B cell (primary cell): ENCODE data around the gene TMEM43. TPM values are rescaled to one million over a fixed set of nuclear protein-coding genes. Genes with fewer than 3 reads are reported as not detected.

Source experiments
- ATAC-seq: fragments of 200-7000 bp; cut with Tn5 transposase; one replicate; pipeline ENCODE4 v1.10.0; 2021; ENCODE audit warnings: low read depth, mild to moderate bottlenecking, moderate number of reproducible peaks, moderate library complexity
- CTCF ChIA-PET: fragments of 350-600 bp; sonication (Branson Sonifier 250); formaldehyde crosslinking; loops from one replicate; lab custom pipeline; 2021; ENCODE audit warnings: antibody characterized with exemption, inconsistent platforms; lab: Charles Lee
- POLR2A ChIA-PET: fragments of 350-600 bp; sonication (Branson Sonifier 250); formaldehyde crosslinking; loops from one replicate; lab custom pipeline; 2021; ENCODE audit warnings: antibody characterized with exemption; lab: Charles Lee
- DNase-seq: peaks from one replicate; pipeline ENCODE4 v3.0.0; 2013
- H2AFZ ChIP-seq: 2 replicates; pipeline ENCODE4 v1.6.1; 2012; ENCODE audit warnings: mild to moderate bottlenecking, low read depth, low read length; ENCODE audit not compliant: insufficient read depth, poor library complexity, severe bottlenecking
- H3K27ac ChIP-seq, 2 donors: 1 replicate in 1 of 2; 2 replicates in 1 of 2; pipeline ENCODE4 v1.5.1; 2012 to 2013; ENCODE audit warnings: low read length in 2 of 2, mild to moderate bottlenecking in 2 of 2, moderate library complexity in 1 of 2
- H3K27me3 ChIP-seq, 4 experiments: fragments of 200-600 bp in 1 of 4; sonication (generic) in 1 of 4; replicated peaks in 1 of 4; 1 replicate in 2 of 4; 2 replicates in 2 of 4; pipeline versions ENCODE4 v1.6.1 to v1.7.0; 2013 to 2016; ENCODE audit warnings: low read length in 3 of 4, mild to moderate bottlenecking in 2 of 4, mixed read lengths in 1 of 4, moderate library complexity in 1 of 4; ENCODE audit not compliant: insufficient read depth in 4 of 4, control insufficient read depth in 3 of 4; ENCODE audit errors: control extremely low read depth in 1 of 4
- H3K36me3 ChIP-seq, 2 experiments: replicated peaks in 1 of 2; 1 replicate in 1 of 2; 2 replicates in 1 of 2; pipeline versions ENCODE4 v1.6.1 to v1.7.1; 2013; ENCODE audit warnings: low read length in 1 of 2; ENCODE audit not compliant: insufficient read depth in 2 of 2, control insufficient read depth in 1 of 2; ENCODE audit errors: control extremely low read depth in 1 of 2, extremely low read depth in 1 of 2
- H3K4me1 ChIP-seq, 2 donors: fragments of 200-600 bp in 1 of 2; sonication (generic) in 1 of 2; 1 replicate in 1 of 2; 2 replicates in 1 of 2; pipeline versions ENCODE4 v1.5.1 to v1.6.1; 2013 to 2017; ENCODE audit warnings: low read length in 2 of 2; ENCODE audit not compliant: control insufficient read depth in 2 of 2, insufficient read depth in 2 of 2
- H3K4me2 ChIP-seq: replicated peaks from 2 replicates; pipeline ENCODE3; 2012; ENCODE audit warnings: mild to moderate bottlenecking, low read depth, low read length; ENCODE audit not compliant: poor library complexity, severe bottlenecking
- H3K4me3 ChIP-seq, 5 experiments: fragments of 200-600 bp in 1 of 5; sonication (generic) in 1 of 5; 1 replicate in 3 of 5; 2 replicates in 2 of 5; pipeline versions ENCODE4 v1.5.1 to v1.7.0; 2011 to 2016; ENCODE audit warnings: low read length in 4 of 5, mild to moderate bottlenecking in 4 of 5, low read depth in 2 of 5, control low read depth in 1 of 5, moderate library complexity in 1 of 5; ENCODE audit not compliant: insufficient read depth in 1 of 5; ENCODE audit errors: control extremely low read depth in 1 of 5, extremely low read depth in 1 of 5
- H3K79me2 ChIP-seq: fragments of 200-600 bp; sonication (generic); one replicate; pipeline ENCODE4 v1.6.0; 2016; ENCODE audit warnings: low read length; ENCODE audit not compliant: control insufficient read depth, insufficient read depth
- H3K9ac ChIP-seq: fragments of 200-600 bp; sonication (generic); 2 replicates; pipeline ENCODE4 v1.6.1; 2017; ENCODE audit warnings: mild to moderate bottlenecking, low read length, moderate library complexity
- H3K9me3 ChIP-seq, 3 donors: one replicate each; pipeline versions ENCODE4 v1.6.1 to v1.7.1; 2013; ENCODE audit warnings: low read length in 2 of 3; ENCODE audit not compliant: control insufficient read depth in 2 of 3, insufficient read depth in 1 of 3; ENCODE audit errors: control extremely low read depth in 1 of 3
- H4K20me1 ChIP-seq: 2 replicates; pipeline ENCODE4 v1.6.0; 2012; ENCODE audit warnings: mild to moderate bottlenecking, low read length; ENCODE audit not compliant: insufficient read depth, control insufficient read depth, poor library complexity, severe bottlenecking
- H3K27ac Mint-ChIP-seq: one replicate; pipeline ENCODE4 v1.8.0; 2021; ENCODE audit warnings: mixed read lengths
- H3K27me3 Mint-ChIP-seq: one replicate; pipeline ENCODE4 v1.8.0; 2021; ENCODE audit warnings: mixed read lengths
- H3K4me1 Mint-ChIP-seq: one replicate; pipeline ENCODE4 v1.8.0; 2021; ENCODE audit warnings: mixed read lengths
- H3K4me3 Mint-ChIP-seq: one replicate; pipeline ENCODE4 v1.8.0; 2021; ENCODE audit warnings: mixed read lengths
- H3K9me3 Mint-ChIP-seq: one replicate; pipeline ENCODE4 v1.8.0; 2022; ENCODE audit warnings: mixed read lengths; ENCODE audit not compliant: insufficient read depth
- EZH2 ChIP-seq: IDR thresholded peaks from 2 replicates; pipeline ENCODE4 v1.6.1; 2012; ENCODE audit warnings: borderline replicate concordance, low read depth, mild to moderate bottlenecking, moderate library complexity, low read length; ENCODE audit not compliant: insufficient read depth, poor library complexity, severe bottlenecking
- WGBS: methylation state at CpG from one replicate; pipeline ENCODE4 v1.1.5; 2013; ENCODE audit warnings: missing lambda C conversion rate; ENCODE audit not compliant: insufficient coverage; 5-methylcytosine and 5-hydroxymethylcytosine counted together
- intact Hi-C: fragments of 100-400 bp; cut with micrococcal nuclease; formaldehyde crosslinking; loops from one replicate; pipeline ENCODE4 v1.10.0; 2022
- polyA plus RNA-seq: library from polyadenylated mRNA; depleted of rRNA; stranded (reverse); fragments of >200 nt; gene quantifications from 2 replicates; pipeline ENCODE4 v1.2.3, GENCODE V29; 2012
- total RNA-seq, 2 donors: library from RNA; stranded (reverse); fragments of 120-200 nt in 1 of 2; gene quantifications; 1 replicate in 1 of 2; 2 replicates in 1 of 2; pipeline versions ENCODE4 v1.2.3 to v1.2.4, GENCODE V29; 2013 to 2022
- TF ChIP-seq, protein P1 (sequence below): fragments of 200-600 bp; IDR thresholded peaks from one replicate; pipeline ENCODE4 v1.8.0; 2022; ENCODE audit warnings: antibody characterized with exemption, mild to moderate bottlenecking

The TMEM43 gene
- total and polyA plus RNA-seq, 2 donors (not counting 1 experiment from before 2014, with no cell fraction given): 29.5 to 37.6 TPM

DNA sequence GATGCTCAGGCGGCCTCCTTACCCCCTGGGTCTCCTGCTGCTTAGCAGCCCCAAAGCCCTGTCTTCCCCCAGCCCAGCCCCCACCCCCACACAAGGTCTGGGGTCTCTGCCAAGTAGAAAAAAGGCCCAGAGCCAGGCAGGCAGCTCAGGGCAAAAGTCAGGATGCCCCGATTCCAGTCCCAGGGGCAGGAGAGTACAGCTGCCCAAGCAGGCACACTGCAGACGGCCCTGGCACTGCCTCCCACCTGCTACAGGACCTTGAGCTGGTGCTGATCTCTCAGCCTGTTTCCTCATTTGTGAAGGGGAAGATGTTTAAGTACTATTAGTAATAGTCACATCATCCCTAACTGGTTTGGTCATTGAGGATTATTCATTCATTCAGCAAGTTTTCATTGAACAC, 12.6 kb downstream of the TMEM43 start:
- Histone ChIP-seq H3K4me1 (no peaks in the 10 kb centered on the region), H3K4me3 (no peak overlapping the region), H2AFZ (no peak overlapping the region), H4K20me1 (no peaks in the 10 kb centered on the region), H3K4me2 (no peak overlapping the region), H3K27me3 (no peaks in the 10 kb centered on the region), H3K9me3 (no peaks in the 10 kb centered on the region), H3K27ac (no peak overlapping the region), H3K9ac (no peak overlapping the region), H3K79me2 (no peaks in the 10 kb centered on the region), H3K36me3 (peaks cover 0 to 65% of the 10 kb centered on the region in 2 experiments)
- no peak for DNase-seq
- H3K4me1 Mint-ChIP-seq: no peaks in the 10 kb centered on the region
- CTCF ChIA-PET: no interaction called here
- intact Hi-C loops: no loop called here
- H3K4me3 Mint-ChIP-seq: no peak overlapping the region
- ATAC-seq: no peak
- 95% methylated on average over 2 of the region's 3 CpGs for WGBS
- POLR2A ChIA-PET: no interaction called here
- no peaks in the 10 kb centered on the region for H3K27me3 Mint-ChIP-seq
- no peak for TF ChIP-seq EZH2
- TF ChIP-seq, protein P1, sequence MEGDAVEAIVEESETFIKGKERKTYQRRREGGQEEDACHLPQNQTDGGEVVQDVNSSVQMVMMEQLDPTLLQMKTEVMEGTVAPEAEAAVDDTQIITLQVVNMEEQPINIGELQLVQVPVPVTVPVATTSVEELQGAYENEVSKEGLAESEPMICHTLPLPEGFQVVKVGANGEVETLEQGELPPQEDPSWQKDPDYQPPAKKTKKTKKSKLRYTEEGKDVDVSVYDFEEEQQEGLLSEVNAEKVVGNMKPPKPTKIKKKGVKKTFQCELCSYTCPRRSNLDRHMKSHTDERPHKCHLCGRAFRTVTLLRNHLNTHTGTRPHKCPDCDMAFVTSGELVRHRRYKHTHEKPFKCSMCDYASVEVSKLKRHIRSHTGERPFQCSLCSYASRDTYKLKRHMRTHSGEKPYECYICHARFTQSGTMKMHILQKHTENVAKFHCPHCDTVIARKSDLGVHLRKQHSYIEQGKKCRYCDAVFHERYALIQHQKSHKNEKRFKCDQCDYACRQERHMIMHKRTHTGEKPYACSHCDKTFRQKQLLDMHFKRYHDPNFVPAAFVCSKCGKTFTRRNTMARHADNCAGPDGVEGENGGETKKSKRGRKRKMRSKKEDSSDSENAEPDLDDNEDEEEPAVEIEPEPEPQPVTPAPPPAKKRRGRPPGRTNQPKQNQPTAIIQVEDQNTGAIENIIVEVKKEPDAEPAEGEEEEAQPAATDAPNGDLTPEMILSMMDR: no peak
- H3K27ac Mint-ChIP-seq: no peak overlapping the region
- H3K9me3 Mint-ChIP-seq: no peaks in the 10 kb centered on the region

DNA sequence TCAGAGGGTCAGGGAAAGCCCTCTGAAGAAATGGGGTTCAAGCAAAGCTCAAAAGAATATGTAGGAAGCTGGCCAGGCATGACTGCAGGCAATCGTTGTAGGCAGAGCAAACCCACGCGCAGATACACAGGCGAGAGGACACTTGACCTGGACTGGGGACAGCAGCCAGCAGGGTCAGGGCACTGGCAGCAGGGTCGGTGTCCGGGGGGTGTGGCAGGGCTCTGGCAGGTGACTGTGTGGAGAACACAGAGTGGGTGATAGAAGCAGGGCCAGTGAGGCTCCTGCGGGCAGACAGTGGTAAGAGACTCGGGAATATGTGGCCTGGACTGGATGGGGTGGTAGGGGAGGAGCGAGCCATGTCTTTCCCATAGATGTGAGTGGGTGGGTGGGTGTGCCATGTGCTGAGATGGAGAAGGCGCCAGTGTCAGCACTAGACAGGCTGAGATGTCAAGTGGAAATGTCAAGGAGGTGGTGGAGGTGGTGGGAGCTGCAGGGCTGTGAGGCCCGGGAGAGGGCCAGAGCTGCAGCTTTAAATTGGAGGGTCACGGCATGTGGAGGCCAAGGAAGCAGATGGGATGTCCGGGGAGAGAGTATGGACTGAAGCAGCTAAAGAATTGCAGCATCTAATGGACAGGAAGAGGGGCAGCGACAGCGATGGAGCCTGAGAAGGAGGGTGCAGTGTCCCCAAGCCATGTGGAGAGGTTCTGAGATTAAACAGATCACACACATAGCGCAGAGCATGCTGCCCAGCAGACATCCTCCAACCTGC, 13.4 kb downstream of the TMEM43 start:
- no peak overlapping the region for H2AFZ ChIP-seq
- no peaks in the 10 kb centered on the region for H3K27me3 ChIP-seq
- ChIA-PET CTCF (no interaction called here), POLR2A (no interaction called here)
- no peak overlapping the region for H3K27ac ChIP-seq
- no peak overlapping the region for H3K4me3 Mint-ChIP-seq
- peaks cover 0 to 60% of the 10 kb centered on the region in 2 experiments for H3K36me3 ChIP-seq
- no peaks in the 10 kb centered on the region for H3K4me1 Mint-ChIP-seq
- intact Hi-C loops: no loop called here
- H3K79me2 ChIP-seq: no peaks in the 10 kb centered on the region
- H4K20me1 ChIP-seq: no peaks in the 10 kb centered on the region
- H3K9me3 Mint-ChIP-seq: no peaks in the 10 kb centered on the region
- 97% methylated on average over 14 of the region's 16 CpGs for WGBS
- no peak overlapping the region for H3K4me2 ChIP-seq
- no peaks in the 10 kb centered on the region for H3K4me1 ChIP-seq
- no peak overlapping the region for H3K4me3 ChIP-seq
- DNase-seq (no peak), ATAC-seq (no peak)
- H3K9ac ChIP-seq: no peak overlapping the region
- no peak overlapping the region for H3K27ac Mint-ChIP-seq
- no peaks in the 10 kb centered on the region for H3K27me3 Mint-ChIP-seq
- no peak for TF ChIP-seq EZH2
- TF ChIP-seq, protein P1: no peak
- H3K9me3 ChIP-seq: no peaks in the 10 kb centered on the region
